ENCODE data around the gene TRNAU1AP. TPM values are rescaled to one million over a fixed set of nuclear protein-coding genes. Genes with fewer than 3 reads are reported as not detected.
A peak's percentile ranks its signal among the peaks of the same experiment; 100 is the strongest.
"Not testable (repeated sequence)": the region's sequence is repeated elsewhere in the genome, so short reads cannot be mapped to it uniquely, and the experiment has no call there.

TRNAU1AP gene
- total and polyA plus RNA-seq, 2 donors (not counting 1 experiment from before 2014, with no cell fraction given) = 25.1 to 31.7 TPM

GRCh38 chr1:28595412-28596191 is 42.7 kb downstream of the TRNAU1AP start:
- Histone ChIP-seq H3K27ac (ENCODE audit: insufficient read depth, low read length) (no peak overlapping the region), H3K4me3 (replicated peaks in 1 of 4; ENCODE audit: control extremely low read depth in 1 of 4, insufficient read depth in 1 of 4, low read depth in 3 of 4, low read length in 4 of 4) (no peak overlapping the region), H3K4me2 (ENCODE audit: extremely low read depth, insufficient read depth, low read length) (no peak overlapping the region), H3K9ac (ENCODE audit: insufficient read depth, low read length) (no peak overlapping the region), H2AFZ (ENCODE audit: low read length) (no peak overlapping the region), H4K20me1 (ENCODE audit: control insufficient read depth, extremely low read depth, insufficient read depth, low read length) (no peaks in the 10 kb centered on the region), H3K9me3 (ENCODE audit: control insufficient read depth, insufficient read depth, low read depth, low read length) (no peaks in the 10 kb centered on the region), H3K4me1 (ENCODE audit: control insufficient read depth, extremely low read depth, insufficient read depth, low read length) (peaks cover 4% of the 10 kb centered on the region), H3K27me3 (ENCODE audit: control insufficient read depth, insufficient read depth, low read length) (no peaks in the 10 kb centered on the region), H3K36me3 (ENCODE audit: control insufficient read depth, insufficient read depth, low read length) (no peaks in the 10 kb centered on the region), H3K79me2 (ENCODE audit: control insufficient read depth, insufficient read depth, low read length) (no peaks in the 10 kb centered on the region)
- DNase-seq (ENCODE audit: low read depth in 2 of 2) = no peak
- TF ChIP-seq CTCF (conservative IDR thresholded peaks at IDR 0.05 in 1 of 2, IDR thresholded peaks at IDR 0.05 in 1 of 2; ENCODE audit: low read depth in 1 of 2, low read length in 2 of 2) (no peak), EZH2 (IDR thresholded peaks at IDR 0.05; ENCODE audit: low read length, missing control alignments) (no peak)

GRCh38 chr1:28596276-28596675 is 43.4 kb downstream of the TRNAU1AP start:
- not testable (repeated sequence) for H3K36me3 ChIP-seq (ENCODE audit: control insufficient read depth, insufficient read depth, low read length); H3K4me2 ChIP-seq (ENCODE audit: extremely low read depth, insufficient read depth, low read length); H3K4me3 ChIP-seq (replicated peaks in 1 of 4; ENCODE audit: control extremely low read depth in 1 of 4, insufficient read depth in 1 of 4, low read depth in 3 of 4, low read length in 4 of 4); H3K9ac ChIP-seq (ENCODE audit: insufficient read depth, low read length); H2AFZ ChIP-seq (ENCODE audit: low read length); DNase-seq (ENCODE audit: low read depth in 2 of 2); H3K79me2 ChIP-seq (ENCODE audit: control insufficient read depth, insufficient read depth, low read length); H3K9me3 ChIP-seq (ENCODE audit: control insufficient read depth, insufficient read depth, low read depth, low read length); H3K4me1 ChIP-seq (ENCODE audit: control insufficient read depth, extremely low read depth, insufficient read depth, low read length); H3K27ac ChIP-seq (ENCODE audit: insufficient read depth, low read length); H3K27me3 ChIP-seq (ENCODE audit: control insufficient read depth, insufficient read depth, low read length); H4K20me1 ChIP-seq (ENCODE audit: control insufficient read depth, extremely low read depth, insufficient read depth, low read length)

GRCh38 chr1:28601696-28602095 is 48.8 kb downstream of the TRNAU1AP start:
- Histone ChIP-seq H3K9ac (ENCODE audit: insufficient read depth, low read length) (no peak overlapping the region), H3K79me2 (ENCODE audit: control insufficient read depth, insufficient read depth, low read length) (no peaks in the 10 kb centered on the region), H2AFZ (ENCODE audit: low read length) (no peak overlapping the region), H3K36me3 (ENCODE audit: control insufficient read depth, insufficient read depth, low read length) (peaks cover 7% of the 10 kb centered on the region), H3K27me3 (ENCODE audit: control insufficient read depth, insufficient read depth, low read length) (no peaks in the 10 kb centered on the region), H4K20me1 (ENCODE audit: control insufficient read depth, extremely low read depth, insufficient read depth, low read length) (no peaks in the 10 kb centered on the region), H3K9me3 (ENCODE audit: control insufficient read depth, insufficient read depth, low read depth, low read length) (no peaks in the 10 kb centered on the region), H3K4me3 (replicated peaks in 1 of 4; ENCODE audit: control extremely low read depth in 1 of 4, insufficient read depth in 1 of 4, low read depth in 3 of 4, low read length in 4 of 4) (no peak overlapping the region), H3K4me1 (ENCODE audit: control insufficient read depth, extremely low read depth, insufficient read depth, low read length) (peaks cover 7% of the 10 kb centered on the region), H3K27ac (ENCODE audit: insufficient read depth, low read length) (peak overlapping the region; percentile 24), H3K4me2 (ENCODE audit: extremely low read depth, insufficient read depth, low read length) (no peak overlapping the region)
- DNase-seq (ENCODE audit: low read depth in 2 of 2) = peak; percentile 93
- no peak for TF ChIP-seq EZH2 (IDR thresholded peaks at IDR 0.05; ENCODE audit: low read length, missing control alignments)
- no peak for TF ChIP-seq CTCF (conservative IDR thresholded peaks at IDR 0.05 in 1 of 2, IDR thresholded peaks at IDR 0.05 in 1 of 2; ENCODE audit: low read depth in 1 of 2, low read length in 2 of 2)

Measured in fibroblast of lung (primary cell).